ENCODE results near the gene MMS19.

MMS19 gene, protein sequence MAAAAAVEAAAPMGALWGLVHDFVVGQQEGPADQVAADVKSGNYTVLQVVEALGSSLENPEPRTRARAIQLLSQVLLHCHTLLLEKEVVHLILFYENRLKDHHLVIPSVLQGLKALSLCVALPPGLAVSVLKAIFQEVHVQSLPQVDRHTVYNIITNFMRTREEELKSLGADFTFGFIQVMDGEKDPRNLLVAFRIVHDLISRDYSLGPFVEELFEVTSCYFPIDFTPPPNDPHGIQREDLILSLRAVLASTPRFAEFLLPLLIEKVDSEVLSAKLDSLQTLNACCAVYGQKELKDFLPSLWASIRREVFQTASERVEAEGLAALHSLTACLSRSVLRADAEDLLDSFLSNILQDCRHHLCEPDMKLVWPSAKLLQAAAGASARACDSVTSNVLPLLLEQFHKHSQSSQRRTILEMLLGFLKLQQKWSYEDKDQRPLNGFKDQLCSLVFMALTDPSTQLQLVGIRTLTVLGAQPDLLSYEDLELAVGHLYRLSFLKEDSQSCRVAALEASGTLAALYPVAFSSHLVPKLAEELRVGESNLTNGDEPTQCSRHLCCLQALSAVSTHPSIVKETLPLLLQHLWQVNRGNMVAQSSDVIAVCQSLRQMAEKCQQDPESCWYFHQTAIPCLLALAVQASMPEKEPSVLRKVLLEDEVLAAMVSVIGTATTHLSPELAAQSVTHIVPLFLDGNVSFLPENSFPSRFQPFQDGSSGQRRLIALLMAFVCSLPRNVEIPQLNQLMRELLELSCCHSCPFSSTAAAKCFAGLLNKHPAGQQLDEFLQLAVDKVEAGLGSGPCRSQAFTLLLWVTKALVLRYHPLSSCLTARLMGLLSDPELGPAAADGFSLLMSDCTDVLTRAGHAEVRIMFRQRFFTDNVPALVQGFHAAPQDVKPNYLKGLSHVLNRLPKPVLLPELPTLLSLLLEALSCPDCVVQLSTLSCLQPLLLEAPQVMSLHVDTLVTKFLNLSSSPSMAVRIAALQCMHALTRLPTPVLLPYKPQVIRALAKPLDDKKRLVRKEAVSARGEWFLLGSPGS

DNA sequence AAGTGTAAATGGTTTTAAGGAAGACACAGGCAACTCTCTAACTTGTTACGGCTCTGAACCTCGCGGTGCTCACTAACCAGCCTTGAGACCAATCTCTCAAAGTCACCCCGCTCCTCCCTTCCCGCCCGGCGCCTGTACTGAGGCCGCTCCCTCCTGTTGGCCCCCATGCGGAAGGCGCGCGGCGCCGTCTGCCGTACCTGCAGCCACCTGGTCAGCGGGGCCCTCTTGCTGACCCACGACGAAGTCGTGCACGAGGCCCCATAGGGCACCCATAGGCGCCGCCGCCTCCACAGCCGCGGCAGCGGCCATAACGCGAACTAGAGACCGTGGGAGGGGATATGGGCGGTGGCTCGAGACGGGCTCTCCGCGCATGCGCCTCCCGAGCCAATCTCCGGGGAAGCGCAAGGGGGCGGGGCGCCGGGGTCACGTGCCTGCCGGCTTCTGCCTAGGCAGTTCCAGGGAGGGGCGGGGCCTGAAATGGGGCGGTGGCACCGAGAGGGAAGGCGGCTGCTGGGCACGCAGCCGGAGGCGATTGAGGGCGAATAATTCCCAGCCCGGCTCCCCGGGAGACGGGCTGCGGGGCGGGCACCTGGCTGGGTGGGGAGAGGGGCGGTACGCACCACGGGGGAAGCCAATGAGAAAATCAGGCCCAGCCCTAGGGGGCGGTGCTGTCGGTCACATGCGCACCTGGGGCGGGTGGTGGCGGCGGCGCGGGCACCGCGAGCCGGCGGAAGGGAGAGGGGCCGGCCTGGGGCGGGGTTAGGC, at the start of gene MMS19:
MMS19 (minus strand) TSS at position 347 of the 765 bp plus-strand sequence; CDS start at position 309, 38 bp downstream.
- DNase-seq (ENCODE audit: low spot score) = peak; percentile 99

DNA sequence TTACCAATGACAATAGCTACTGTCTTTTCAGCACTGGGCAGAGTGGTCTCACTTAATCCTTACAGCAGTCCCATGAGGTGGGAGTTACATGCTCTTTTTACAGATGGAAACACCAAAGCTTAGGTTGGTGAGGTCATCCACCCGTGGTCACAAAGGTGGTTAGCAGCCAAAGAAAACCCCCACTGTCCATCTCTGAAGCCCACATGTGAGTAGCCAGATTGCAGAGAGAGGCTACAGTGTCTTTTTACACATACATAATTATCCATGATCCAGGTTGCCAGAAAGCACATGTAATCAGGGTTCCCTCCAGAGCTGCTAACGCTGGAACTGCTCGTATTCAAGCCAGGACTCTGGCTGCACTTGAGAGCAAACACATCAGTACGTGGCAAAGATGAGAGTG, 49.7 kb upstream of the MMS19 start:
- peak; percentile 43 for DNase-seq (ENCODE audit: low spot score)

DNA sequence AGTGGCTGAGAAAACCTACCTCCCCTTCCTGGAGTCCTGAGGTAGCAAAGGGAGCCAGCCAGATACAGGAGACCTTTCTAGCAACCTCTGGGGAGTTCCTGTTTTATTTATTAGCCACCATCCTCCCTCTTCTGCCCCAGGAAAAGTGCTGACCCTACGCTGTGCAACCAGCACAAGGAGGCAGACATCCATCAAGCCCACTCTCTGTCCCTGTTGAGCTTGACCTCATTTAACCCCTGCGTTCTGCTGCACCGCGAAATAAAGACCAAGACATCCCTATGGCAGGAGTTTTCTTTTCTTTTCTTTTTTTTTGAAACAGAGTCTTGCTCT, 49.0 kb upstream of the MMS19 start:
- DNase-seq (ENCODE audit: low spot score) = no peak

DNA sequence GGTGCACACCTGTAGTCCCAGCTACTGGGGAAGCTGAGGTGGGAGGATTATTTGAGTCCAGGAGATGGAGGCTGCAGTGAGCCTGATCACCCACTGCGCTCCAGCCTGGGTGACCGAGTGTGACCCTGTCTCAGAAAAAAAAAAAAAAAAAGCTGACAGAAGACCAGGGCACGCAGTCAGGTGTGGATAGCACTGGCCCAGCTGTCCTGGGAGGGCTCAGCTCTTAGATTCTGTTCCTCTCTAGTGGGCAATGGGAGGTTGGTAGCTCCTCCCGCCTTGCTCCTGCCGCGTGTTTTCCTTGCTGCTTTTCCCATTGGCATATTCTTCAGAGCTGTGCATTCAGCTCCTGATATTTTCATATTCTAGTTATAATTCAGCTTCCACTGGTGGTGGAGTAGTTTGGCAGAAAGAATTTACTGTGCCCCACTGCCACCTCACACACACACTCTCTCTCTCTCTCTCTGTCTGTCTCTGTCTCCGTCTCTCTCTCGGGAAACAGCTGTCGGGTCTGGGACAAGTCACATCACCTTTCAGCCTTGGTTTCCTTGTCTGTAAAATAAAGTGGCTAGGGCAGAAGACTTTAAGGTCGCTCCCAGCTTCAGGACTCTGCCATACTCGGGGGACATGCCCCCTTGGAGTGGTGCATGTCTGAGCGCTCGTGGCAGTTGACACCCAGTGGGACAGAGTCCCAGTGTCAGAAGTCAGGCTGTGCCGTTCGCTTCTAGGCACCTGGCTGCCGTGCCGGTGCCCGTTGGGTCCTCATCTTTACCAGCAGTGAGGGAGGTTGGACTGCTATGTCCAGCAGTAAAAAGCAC, 48.4 kb upstream of the MMS19 start:
- no peak for DNase-seq (ENCODE audit: low spot score)

DNA sequence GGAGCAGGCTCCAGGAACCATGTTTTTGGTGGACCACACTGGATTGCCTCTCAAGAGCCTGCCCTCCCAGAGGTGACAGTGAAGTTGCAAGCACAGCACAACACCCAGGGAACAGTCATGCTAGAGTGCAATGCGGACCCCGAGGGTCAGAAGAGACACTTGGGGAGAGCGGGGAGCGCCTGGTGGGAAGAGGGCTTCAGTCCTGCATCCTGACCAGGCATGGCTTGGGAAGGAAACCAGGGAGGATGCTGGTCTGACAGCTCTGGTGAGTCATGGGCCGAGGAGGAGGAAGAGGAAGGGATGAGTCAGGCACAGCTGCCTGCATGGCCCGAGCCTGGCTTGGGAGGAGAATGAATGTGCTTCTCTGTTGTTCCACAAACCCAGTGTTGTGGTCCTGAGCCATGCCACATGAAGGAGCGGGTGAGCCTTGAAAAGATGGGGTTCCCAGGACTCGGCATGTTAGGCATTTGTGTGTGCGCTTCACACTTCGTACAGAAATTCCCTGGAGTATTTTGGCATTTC, 44.9 kb upstream of the MMS19 start:
- DNase-seq (ENCODE audit: low spot score) = peak; percentile 92

DNA sequence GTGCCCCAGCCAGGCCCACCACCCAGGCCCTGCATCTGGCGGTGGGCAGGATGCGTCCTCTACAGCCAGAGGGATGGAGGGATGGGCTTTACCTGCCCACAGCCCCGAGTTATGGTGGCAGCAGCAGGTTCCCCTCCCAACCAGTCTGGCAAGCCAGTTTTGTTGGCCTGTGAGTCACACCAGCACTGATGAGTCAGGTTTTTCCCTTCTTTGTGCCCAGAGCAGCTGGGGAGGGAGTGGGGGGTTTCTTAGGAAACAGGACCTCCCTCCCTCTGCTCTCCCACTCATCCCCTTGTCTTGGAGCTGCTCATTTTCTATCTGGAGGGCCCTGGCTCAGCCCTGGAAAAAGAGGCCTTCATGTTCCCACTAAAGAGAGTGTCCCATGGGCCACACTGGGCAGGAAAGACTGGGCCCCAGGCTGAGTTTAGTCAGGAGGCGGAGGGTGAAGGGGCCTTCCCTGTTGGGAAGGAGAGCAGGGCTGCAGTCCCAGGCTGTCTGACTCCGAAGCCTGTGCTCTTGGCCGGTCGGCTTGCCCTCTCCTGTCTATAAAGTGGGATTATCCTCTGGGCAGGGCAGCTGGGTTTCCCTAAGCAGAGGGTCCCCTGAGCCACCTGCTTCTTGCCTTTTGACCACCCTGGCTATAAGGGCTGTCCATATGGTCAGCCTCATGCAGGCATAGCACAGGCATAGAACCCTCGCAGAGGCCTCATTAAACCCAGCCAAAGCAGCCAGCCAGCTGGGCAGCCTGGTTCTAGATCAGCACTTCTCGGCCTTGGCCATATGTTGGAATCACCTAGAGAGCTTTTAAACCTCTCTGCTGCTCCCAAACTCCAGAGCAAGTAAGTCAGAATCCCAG, 44.2 kb upstream of the MMS19 start:
- peak; percentile 90 for DNase-seq (ENCODE audit: low spot score)

DNA sequence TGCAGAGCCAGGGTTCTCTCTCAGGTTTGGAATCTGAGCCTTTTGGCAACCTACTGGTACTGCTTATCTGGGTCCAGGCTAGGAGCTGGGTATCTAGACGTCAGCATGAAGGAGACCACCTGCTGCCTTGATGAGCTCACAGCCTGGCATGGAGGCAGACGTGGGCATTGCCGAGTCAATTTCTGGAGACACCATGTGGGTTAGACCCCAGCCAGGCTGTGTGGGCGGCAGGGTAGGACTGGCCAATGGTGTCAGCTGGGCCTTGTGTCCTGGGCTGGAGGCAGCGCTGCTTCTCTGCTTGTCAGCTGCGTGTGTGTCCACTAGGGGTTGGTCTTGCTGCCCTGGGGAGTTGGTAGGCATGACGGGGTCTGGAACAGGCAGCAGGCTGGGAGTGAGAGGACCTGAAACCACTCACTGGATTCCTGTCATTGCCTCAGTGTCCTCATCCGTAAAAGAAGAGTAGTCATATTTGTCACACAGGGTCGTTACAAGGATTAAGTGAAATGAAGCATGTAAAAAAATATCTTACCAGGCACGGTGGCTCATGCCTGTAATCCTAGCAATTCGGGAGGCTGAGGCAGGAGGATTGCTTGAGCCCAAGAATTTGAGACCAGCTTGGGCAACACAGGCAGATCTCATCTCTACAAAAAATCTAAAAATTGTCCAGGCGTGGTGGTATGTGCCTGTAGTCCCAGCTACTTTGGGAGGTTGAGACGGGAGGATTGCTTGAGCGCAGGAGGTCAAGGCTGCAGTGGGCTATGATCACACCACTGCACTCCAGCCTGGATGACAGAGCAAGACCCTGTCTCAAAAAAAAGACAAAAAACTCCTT, 42.7 kb upstream of the MMS19 start:
- DNase-seq (ENCODE audit: low spot score) = peak; percentile 72

DNA sequence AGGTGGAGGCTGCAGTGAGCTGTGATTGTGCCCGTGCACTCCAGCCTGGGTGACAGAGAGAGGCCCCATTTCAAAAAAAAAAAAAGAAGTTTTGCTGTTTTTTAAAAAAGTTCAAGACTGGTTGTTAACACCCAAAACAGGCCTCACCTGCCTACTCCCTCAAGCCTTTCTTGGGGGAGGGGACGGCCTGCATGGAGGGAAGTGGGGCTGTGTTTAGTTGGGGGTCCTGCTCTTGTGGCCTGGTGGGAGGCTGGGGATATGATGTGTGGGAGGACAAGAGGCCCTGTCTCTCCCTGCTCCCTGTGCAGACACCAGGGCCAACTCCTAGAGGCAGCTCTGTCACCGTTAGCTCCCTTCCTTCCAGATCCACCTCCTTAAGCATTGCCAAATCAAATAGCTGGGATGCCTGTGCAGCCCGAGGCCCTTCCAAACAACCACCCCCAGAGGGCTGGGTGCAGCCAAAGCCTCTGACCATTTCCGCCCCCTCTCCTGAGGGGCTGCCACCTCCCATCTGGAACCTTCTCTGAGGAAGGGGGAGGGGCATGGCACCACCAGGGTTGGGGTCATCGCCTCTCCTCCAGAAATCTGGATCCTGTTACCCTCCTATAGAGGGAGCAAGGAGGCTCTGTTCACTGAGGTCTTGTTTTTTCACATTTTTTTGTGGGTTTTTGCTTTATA, 41.4 kb upstream of the MMS19 start:
- no peak for DNase-seq (ENCODE audit: low spot score)

DNA sequence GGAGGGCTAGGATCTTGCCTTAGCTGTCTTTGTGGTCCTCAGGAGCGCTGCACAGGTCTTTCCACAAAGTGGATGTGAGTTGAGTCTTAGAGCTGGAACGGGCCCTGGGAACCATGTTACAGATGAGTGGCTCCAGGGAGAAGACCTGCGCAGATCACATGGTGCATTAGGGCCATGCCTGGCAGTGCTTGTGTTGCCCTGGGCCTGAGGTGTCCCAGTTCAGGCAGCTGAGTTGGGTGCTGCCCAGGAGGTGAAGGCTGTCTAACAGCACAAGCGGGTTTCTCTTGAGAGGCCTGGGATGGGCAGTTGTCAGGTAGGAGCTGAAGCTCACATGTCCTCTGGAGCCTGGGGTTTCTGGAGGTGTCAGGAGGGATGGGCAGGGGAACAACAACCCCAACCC, 40.6 kb upstream of the MMS19 start:
- peak; percentile 72 for DNase-seq (ENCODE audit: low spot score)

DNA sequence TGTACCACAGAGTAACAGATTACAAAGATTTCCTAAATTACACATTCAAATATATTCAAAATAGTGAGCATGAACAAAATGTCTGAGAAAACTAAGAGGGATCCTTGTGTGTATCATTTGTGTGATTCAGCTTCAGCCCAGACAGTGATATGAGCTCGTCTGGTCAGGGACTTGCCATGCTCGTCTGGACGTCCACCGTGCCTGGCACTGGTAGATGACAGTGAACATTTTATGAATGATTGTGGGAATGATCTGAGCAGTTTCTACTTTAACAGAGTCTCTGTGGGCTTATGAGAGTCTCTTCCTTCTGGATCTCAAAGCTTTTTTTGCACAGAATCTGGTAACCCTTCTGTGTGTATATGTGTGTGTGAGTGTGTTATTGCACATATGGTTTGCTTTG, 40.2 kb upstream of the MMS19 start:
- DNase-seq (ENCODE audit: low spot score) = peak; percentile 88

DNA sequence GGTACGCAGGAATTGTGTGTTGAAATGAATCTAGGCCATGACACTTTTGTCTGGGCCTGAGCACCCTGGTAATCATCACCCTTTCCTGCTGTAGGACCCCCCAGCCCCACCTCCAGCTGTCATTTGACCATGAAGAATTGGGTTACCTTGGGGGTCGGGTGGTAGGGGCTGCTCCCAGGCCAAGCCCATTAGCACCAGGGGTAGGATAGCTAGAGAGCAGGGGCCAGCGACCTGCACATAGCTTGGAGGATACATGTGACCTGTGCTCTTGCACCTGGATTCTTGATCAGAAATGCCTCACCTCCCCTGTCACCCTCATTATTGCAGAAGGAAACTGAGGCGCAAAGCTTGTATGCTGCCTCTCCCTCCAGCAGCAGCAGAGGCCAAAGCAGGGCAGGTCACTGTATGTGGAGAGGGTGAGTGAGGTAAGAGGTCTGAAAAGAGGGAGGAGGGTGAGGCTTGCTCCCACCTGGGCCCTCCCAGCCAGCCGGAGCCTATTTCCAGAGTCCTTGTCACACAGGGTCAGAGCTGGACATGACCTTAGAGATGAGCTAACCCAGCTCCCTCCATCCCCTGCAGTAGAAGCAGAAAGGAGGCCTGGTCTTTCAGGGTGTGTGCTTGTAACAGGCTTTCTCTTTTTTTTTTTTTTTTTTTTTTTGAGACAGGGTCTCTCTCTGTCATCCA, 39.1 kb upstream of the MMS19 start:
- DNase-seq (ENCODE audit: low spot score) = no peak

DNA sequence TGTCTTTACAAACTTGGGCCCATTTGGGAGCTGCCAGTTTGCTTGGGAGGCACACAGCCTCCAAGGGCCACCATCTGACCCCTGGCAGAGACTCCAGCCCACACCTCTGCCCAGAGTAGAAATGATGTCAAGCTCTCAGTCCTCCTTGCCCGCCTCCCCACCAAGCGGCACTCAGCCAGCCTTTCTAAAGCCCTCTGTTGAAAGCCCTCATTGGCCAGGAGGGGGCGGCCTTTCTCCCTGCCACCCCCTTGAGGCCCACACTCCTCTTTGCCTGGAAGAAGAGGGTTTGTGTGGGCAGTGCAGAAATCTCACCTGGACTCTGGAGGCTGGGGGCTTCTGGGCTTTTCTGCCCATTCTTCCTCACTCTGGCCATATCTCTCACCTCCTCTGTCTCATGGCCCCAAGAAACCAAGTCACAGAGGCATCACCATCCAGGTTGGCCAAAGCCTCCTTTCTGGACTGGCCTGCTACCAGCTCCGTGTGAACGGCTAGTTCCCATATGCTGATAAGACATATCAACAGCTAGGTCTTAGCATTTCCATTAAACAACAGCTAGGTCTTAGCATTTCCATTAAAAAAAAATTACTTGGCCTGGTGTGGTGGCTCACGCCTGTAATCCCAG, 36.6 kb upstream of the MMS19 start:
- DNase-seq (ENCODE audit: low spot score) = no peak

DNA sequence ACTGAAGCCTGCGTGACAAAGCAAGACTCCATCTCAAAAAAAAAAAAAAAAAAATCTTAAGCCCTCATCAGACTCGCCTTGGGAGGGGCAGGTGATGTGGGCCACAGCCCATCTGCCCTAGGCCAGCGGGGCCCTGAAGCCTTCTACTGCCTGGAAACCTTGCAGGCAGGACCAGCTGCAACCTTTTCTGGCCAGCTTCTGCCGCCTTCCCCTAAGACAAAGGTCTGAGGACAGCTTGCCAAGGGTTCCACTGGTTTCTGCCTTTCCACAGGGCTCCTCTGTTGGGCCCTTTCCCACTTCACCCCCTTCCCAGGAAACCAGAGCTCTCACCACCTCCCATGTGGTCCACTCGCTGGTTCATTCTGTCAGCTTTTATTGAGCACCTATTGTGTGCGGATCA, 35.7 kb upstream of the MMS19 start:
- no peak for DNase-seq (ENCODE audit: low spot score)

DNA sequence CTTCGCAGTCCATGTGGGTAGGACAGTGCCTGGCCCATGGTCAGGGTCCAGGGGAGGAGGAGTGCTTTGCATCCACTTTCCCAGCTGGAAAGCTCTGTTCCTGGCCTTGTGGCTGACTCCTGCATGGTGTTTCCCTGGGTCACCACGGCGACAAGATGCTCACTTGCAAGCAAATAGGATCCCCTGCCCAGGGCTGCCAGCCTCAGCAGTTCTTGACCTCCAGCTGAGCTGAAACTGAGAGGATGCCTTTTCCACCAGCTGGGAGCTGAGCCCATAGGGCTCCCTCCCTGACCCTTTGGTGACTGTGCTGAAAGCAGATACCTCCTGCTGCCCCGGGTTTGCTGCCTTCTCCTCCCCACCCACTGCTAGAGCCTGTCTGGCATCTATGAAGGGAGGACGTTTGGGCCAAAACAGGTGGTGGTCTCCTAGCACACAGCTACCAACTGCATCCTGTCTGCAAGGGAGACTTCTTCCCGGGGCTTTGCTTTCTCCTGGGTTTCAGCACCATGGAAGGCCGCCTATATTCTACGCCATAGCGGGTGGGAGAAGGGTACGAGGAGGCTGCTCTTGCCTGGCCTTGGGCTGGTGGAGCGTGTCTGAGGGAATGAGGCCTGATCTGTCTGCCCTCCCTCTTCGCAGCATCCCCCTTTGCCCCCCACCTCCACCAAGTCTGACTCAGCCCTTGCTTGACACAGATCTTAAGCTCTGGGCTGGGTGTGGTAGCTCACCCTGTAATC, 34.9 kb upstream of the MMS19 start:
- DNase-seq (ENCODE audit: low spot score) = peak; percentile 68

DNA sequence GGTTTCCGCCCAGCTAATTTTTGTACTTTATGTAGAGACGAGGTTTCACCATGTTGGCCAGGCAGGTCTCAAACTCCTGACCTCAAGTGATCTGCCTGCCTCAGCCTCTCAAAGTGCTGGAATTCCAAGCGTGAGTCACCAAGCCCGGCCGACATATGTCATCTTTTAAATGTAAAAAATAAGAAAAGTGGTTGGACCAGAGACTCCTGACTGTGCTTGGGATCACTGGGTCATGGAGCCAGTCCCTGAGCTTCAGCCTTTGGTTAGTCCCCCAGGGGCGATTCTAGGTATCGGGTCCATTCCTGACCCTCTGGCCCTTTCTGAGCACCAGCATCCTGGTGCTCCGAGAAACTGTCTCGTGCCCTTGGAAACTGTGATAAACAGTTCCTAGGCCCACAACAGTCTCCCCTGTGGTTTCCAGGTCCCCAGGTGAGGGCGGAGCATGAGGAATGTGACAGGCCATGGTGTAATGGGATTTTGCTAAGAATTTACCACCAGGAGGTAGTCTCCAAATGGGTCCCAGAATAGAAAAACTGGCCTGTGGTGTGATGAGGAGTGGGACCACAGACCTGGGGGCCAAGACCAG, 33.3 kb upstream of the MMS19 start:
- DNase-seq (ENCODE audit: low spot score) = peak; percentile 76

DNA sequence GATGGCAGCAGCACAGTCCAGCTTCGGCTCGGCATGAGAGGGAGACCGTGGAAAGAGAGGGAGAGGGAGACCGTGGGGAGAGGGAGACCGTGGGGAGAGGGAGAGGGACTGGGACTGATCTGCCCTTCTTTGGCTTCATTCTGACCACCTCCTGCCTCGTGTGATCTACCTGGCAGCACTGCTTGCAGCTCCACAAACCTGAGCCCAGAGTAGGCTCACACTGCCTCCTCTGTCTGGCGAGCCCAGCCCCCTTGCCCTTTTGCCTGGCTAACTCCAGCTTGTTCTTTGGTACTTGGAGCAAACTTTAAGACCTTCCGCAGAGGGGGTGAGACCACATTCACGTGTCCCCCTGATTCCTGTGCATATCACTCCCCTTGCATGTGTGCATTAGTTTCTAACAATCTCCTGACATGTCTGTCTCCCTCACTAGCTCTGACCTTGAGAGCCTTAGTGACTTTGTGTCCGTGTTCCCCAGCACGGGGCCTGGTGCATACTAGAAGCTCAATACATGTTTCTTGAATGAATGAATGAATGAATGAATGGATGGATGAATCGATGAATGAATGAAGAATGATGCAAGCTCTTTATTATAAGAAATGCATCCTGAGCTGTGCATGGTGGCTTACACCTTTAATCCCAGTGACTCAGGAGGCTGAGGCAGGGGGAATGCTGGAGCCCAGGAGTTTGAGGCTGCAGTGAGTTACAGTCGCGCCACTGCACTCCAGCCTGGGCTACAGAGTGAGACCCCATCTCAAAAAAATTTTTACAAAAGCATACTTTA, 31.7 kb upstream of the MMS19 start:
- no peak for DNase-seq (ENCODE audit: low spot score)

Measured in kidney tubule cell (primary cell).